Globus pallidus (tissue), 1 donor: ENCODE results near the gene RASSF8.

Experiments used
- DNase-seq: peaks from one replicate; pipeline ENCODE4 v3.0.0-alpha.2; 2015; ENCODE audit warnings: low spot score

The RASSF8 gene

DNA sequence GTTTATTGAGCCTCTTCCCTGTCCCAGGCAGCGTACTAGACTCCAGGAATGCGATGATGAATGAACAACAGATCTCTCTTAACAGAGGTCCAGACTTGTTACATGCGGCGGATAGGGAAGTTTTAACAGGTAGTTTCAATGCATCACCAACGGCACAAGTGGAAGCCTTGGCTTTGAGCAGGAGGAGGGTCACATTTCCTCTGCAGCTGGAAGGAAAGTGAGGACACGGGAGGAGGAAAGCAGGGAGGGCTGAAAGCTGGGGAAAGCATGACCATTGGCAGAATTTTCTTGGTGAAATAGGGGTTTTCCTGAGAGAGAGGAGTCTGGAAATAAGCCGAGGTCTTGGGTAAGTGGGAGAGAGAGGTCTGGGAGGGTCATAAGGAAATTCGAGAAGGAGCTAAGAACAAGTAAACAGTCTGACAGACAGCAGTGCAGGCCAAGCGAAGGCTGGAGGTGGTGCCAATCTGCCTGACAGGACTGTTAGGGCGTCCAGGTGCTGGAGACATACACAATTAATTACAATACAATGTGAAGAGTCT lies 150.9 kb downstream of the RASSF8 start:
- DNase-seq, result no peak

DNA sequence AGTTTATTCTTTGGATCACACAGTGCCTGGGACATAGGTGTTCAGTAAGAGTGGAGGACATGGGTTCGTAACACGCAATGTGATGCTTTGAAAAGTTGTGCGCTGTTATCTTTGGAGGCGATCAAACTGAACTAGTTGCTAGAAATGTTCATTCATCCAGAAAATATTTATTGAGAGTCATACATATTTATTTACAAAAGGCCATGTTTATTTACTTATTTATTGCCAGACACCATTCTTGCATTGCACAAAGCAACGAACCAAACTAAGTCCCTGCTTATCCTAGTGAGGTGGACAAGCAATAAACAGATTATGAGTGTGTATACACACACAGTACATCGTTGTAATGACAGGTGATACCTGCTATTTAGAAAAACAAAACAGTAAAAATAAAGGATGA lies 153.8 kb downstream of the RASSF8 start:
- DNase-seq, result no peak

DNA sequence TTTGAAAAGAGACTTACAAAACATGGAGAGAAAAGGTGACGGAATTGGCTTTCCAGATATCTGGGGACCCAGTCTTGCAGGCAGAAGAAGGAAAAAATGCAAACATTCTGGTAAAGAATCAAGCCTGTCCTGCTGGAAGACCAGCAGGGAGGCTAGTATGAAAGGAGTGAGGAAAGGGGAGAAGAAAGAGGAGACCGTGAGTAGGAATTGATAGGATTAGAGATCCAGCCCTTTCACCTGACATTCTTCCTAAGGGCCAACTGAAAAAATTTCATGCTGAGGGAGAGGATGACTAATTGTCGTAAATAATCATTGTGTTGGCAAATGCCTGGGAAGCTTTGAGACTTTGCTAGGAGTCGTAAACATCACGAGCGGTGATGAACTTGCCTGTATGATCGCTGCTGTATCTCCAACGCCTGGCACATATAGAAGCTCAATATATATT lies 154.2 kb downstream of the RASSF8 start:
- no peak for DNase-seq

DNA sequence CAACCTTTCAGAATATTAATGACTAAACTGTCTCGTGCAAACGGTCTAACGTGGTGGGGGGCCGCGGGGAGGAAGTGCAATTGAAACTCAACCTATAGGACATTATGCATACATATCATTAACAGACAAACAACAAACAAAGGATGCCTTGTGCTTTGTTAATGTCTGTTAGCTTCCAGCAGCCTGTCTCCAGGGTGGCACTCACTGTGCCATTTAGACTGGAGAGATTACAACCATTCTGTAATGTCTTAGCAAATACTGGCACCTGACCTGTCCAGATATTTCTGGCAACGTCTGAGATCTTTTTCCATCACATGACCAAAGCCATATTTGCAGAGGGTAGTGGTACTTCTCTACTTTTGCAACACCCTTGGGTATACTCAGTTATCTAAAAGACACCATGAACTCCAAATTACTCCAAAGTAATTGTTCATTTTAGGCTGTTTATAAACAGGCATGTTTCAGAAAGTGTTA lies 154.7 kb downstream of the RASSF8 start:
- peak; percentile 67 for DNase-seq

DNA sequence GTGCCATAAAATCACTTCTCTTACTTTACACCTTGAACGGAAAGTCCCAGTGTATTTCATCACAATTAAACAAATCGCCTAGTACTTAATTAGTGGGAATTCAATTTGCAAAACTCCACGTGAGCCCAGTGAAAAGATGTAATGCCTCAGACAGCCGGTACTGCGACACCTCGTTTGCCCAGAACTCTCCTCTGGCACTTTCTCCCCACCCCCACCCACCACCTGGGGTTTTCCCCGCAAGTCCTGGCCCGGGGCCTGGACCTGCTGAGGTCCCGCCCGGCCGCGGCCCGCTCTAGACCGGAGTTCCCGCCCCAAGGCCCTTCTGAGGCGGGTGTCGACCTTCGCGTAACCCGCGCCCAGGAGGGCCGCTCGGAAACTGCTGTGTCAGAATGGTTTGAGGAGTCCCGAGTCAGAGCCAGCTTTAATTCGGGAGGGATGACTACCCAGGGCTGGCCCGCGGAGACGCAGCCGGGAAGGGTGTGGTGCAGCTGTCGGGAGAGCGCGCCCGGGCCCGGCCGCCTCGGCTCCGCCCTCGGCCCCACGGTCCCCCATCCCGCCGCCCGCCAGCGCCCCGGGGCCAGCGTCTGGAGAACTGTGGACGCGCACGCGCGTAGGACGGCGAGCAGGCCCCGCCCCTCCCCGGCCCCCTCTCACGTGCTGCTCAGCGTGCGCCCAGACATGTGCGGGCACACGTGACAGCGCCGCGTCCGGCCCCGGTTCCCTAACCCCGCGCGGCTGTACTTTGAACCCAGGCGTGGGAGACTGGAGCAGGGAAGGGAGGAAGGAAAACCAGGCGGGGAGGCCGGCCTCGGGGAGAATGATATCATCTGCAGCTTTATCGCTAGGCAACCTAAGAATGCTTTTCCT lies 155.6 kb downstream of the RASSF8 start:
- DNase-seq, result peak; percentile 91

DNA sequence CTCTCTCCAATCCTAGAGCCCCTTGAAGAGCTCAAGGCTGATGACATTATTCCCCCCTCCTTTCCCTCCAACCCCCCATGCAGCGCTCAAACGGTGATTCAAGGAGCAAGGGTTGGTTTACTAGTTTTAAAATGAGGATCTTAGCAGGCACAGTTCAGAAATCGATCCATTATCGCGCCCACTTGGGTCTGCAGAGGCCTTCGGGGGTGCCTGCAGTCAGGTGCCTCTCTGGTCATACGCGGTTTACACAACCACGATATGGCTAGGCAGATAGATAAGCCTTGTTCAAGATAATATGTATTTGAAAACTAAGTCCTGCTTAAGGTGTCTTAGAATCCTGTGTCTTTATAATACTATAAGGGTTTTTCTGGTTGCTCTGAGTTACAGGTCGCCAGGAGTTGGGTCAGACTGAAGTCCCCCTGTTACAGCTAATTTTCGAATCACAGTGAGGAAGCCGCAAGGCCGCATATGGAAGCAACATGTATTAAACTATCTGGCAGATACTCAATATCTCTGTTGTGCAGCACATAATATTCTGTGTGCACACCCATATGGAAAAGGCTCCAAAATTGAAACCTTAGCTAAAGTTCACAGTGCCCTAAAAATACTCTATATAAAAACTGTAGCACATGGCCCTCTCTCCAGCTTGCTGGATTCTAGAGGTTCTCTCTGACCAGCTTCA lies 156.4 kb downstream of the RASSF8 start:
- peak; percentile 35 for DNase-seq

DNA sequence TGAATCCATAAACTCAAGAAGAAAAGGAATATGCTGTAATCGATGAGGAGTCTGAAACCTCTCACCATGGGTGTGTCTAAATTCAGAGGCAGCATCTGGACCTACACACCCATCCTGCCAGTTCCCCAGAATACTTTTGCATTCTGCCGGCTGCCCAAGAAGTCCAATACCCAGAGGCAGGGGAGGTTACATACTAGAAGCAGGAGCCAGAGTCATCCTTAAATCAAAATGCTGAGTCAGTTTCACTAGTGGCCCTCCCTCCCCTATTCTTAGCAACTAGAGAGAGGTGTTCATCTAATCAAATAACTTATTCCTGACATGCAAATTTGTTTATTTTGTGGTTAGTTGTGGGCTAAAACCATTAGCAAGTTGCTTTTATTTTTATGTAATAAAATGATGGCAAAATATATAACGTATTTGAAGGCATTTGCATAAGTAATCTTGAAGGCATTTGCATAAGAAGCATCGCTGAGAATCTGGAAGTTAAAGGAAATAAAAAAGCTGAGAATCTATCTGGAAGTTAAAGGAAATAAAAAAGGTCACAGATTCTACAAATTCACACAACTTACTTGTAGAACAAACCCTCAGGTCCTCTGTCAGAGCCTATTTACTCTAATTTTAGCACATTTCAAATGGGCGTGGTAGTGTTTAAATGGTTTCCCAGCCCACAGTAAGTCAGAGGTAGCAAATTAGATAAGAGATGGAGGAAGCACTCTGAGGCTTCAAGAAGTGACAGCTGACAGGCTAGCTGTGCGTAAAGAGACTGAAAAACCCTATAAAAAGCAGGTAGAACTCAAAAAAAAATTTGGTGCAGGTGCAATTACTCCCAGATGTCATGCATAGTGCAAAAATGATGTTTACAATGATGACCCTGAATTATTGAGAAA lies 158.6 kb downstream of the RASSF8 start:
- peak; percentile 41 for DNase-seq

DNA sequence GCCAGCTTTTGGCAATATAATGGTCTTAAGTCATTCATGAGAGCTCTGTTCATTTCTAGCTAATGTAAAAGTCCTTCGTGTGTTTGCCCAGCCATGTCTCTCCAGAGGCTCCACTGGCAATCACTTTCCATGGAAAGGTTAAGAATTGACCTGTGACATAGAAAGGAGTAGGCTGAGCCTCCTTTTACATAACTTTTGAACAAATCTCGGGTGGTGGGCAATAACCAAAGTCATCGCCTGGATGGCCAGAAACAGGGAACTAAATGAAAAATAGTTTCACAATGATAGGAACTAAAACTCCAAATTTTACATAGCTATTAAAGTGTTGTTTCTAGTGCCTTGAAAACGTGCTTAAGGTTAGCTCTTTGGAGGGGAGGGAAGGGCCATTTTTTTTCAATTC lies 159.8 kb downstream of the RASSF8 start:
- DNase-seq, result no peak

DNA sequence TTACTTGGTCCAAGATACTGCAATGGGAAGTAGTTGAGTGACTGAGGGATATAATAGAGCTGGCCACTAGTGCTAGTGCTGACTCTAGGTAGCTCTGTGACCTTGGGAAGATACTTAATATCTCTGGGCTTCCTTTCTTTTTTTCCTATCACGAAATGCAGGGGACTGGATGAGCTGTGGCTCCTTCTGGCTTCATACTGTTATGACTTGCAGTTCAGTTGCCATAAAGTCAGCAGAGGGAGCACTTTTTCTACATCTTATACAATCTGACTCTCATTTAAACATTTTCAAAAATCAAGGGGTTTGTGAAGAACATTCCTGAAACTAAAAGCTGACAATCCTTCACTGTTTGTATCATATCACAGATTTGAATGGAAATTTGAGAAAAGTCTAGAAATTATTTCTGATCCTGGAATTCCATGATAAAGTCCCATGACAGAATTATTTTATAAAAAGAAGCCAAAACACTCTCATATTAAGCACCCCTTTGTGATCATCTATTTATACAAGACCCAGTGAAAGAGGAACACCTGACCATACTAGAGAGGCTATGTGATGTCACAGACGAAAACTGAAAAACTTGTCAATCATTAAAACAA lies 161.0 kb downstream of the RASSF8 start:
- peak; percentile 89 for DNase-seq

DNA sequence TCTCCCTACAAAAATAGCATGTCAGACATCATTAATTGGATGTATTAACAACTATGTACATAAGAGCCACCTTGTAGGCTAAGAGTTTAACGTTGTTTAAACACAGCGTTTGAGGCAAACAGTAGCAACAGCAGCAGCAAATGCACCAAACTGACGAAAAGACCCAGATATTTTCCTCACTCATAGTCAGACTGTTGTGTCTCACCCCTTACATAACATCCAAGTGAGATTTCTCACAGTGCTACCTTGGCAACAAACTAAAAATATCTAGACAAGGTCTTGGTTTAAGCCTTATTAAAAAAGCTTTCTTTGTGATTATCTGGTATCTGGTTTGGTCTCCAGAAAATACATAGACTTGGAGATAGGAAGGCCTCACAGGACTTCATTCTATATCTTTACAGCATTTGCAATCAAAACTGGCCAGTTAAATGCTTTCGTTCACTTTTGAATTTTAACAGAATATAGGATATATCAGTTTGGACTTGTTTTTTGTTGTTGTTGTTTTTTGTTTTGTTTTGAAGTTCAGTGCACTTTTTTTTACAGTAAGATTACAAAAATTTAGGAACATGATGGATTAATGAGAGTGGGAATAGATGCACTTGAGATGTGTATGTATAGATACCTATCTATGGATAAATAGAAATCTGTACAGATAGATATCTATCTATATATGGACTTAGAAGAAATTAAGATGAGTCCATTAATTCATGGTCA lies 162.2 kb downstream of the RASSF8 start:
- DNase-seq, result peak; percentile 69

DNA sequence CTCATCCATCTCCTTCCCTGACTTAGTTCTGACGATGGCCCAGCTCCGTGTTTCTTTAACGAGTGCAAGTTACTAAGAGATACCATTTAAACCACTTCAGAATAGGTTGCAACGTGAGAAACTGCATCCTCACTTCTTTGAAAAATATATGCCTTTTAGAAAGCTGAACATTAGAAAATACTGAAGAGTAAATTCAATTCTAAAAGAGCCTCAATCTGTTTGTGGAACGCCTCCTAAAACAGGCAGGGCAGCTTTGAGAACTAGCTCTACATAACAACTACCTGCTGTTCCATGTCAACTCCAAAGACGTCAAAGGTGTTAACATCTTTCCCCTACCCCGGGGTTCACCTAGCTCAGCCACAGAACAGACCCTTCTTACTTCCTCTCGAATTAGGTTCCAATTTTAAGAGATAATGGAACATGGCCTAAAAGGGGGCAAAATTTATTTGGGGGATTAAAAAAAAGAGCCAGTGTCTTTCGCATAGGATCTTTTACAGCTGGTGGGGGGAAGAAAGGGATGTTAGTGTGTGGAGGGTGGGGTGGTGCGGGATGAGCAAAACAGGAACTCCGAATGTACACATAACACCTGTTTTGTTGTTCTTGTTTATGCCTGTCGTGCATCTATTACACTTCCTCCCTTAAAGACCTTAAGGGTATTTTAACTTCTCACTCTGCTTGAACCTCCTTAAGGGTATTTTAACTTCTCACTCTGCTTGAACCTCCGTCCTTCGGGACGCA lies 163.0 kb downstream of the RASSF8 start:
- peak; percentile 64 for DNase-seq

DNA sequence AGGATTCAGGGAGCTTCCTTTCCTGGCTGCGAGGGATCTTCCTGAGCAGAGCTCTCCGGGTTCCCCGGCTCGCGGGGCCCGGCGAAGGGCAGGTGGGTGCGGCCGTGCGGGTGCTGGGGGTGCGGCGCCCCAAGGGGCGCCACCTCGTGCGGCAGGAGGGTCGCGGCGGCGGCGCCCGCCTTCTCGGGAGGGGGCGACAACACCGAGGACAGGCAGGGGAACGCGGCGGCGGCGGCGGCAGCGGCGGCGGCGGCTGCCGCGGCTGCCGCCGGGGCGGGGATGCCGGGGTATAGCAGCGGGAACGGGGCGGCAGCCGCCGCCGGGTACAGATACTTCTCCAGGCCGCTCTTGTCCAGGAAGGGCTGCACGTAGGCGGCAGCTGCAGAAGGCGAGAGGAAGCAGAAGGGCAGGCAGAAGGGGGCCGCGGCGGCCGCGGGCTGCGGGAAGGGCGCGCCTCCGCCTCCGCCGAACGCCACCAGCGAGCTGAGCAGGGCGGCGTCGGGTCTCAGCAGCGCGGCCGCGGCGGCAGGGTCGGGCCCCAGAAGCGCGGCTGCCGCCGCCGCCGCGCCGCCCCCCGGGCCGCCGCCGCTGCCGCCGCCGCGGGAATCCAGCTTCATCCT lies 163.7 kb downstream of the RASSF8 start:
- no peak for DNase-seq

DNA sequence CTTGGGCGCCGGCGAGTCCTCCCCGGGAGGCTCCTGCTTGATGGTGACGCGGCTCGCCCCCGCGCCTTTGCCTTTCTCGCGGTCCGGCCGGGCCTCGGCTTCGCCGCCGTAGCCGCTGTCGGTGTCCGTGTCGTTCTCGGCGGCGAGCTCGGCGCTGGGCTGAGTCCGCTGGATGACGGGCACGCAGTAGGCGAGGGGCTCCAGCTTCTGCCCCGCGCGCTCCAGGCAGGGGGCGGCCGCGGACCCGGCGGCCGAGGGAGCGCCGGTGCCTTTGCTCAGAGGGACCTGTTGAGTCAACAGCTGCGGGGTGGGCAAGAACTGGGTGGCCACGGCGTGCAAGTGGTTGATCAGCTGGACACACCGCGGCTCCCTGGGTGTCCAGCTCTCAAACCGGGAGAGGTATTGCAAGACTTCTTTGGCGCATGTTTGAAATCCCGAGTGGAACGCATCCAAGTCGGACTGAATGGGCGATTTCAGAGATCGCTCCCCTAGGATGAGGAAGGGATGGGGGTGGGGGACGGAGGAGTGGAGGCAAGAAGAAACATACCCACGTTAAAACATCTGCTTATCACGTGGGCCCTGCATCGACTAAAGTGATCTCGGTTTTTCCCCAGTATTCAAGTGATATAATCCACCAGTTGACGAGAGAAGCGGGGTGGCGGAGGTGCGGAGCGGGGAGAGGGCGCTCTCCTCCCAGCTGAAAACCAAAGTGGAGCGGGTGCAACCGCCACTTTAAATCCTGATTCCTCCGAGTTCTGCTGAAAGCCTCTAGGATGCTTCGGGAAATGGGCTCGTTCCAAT lies 164.4 kb downstream of the RASSF8 start:
- peak; percentile 84 for DNase-seq

DNA sequence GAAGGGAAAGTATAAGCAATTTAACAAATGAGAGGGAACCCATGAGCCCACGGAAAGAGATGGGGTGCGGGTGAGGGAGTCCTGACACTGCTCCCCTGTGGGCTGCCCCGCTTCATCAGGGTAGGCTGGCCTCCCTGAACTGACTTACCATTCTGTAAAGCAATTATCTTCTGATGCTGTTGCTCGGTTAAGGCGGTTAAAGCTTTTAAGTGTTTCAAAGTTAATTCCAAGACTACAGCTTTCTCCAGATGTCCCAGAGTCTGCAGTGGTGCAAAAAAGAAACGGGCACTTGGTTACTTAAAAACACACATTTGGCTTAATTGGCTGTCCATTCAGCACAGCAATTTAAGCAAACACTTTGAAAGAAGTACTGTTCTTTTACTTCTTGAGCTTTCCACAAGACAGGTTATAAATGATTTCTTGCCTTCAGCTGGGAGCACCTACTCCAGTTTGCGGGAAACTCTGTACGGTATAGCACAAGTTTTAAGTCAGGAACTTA lies 165.0 kb downstream of the RASSF8 start:
- DNase-seq, result no peak

DNA sequence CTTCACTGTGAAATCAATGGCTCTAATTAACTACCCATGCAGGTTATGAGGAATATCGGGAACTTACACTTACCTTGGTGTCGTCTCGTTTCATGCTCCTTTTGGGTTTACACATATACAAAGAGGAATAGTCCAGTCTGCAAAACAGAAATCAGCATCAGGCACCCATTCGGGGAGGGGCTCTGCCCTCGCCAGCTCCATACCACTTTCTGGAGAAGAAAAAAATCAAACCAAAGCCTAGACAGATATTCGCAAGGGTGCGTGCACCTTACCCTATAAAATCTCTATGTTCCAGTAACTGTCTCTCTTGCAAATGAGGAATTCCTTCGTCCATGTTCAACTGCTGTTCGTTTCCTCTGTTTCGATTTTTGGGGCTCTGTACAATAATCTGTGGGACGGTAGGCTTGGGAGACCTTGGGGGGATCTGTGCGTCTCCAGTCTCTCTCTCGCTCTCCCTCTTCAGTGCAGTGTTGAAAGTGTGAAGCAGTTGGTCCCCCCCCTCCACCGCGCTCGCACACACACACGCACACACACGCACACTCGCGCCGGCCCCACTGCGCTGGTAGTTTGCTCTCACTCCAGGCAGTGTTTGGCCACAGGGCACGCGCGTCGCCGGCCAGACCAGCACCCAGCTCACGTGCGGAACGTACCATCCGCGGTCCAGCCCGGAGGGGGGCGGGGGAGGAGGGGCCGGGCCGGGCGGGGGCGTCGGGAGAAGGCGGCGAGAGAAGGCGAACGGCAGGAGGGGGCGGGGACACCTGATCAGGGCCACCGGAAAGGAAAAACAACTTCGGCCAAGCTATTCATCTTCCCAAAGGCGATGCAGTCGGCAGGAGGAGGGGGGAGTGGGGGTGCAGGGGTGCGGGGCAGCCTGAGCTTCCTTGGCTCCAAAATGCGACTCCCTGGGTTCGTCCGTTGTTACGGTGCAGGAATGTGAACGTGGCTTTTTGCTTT lies 166.2 kb downstream of the RASSF8 start, which contains the start of gene BHLHE41:
TSS of gene BHLHE41 (minus strand) at position 592 of the 954 bp plus-strand sequence. CDS start at position 334, 258 bp downstream.
- DNase-seq, result peak; percentile 92

DNA sequence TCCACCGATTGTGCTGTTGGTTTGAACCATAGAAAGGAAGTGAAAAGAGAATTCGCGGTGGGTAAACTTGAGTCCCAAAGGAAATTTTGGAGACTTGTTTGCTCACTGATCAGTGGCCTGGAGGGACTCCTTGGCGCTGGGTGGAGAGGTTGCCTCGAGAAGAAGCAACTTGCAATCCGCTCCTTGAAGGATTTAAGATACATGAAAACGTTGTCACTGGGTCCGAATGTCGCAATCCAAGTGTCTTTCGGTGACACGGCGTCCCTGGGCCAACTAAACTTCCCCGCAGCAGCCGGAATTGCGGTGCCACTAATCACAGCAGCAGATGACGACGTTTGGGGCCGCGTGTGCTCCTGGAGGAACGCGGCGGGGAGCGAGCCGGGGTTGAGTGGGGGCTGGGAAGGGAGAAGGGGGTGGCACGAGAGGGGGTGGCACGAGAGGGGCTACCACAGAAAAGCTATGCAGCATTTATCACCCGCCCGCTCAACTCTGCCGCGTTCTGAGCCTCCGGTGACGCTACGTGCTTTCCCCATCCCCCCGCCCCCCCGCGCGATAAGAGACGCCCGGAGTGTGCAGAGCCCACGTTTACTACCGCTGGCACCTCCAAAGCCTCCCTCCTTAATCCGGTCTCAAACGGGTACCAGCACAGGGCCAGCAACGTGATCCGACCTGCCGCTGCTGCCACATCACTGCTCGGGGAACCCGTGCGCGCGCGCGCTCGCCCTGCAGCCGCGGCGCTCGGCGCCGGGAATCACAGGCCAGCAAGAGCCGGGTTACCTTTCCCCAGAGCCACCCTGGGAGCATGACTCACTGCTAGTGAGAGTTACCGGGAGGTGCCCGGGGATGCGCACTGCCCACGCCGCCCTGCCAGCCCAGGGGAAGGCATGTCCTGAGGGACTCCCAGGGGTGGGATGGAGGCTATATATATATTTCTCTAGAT lies 167.2 kb downstream of the RASSF8 start:
- DNase-seq, result peak; percentile 78
